K562 (cell line): ENCODE measurements around the gene UMODL1.

ENCODE experiments used
- CHD4 ChIP-seq: fragments of 200-600 bp; sonication (generic); IDR thresholded peaks from 3 replicates; pipeline ENCODE4 v1.6.1; 2012; ENCODE audit warnings: low read depth, mild to moderate bottlenecking, mixed read lengths, low read length, inconsistent platforms; ENCODE audit not compliant: insufficient read depth, insufficient replicate concordance, poor library complexity, severe bottlenecking
- POLR2A ChIP-seq: fragments of 450-650 bp; conservative IDR thresholded peaks from 2 replicates; pipeline ENCODE4 v1.6.1; 2016
- REST ChIP-seq, 2 experiments: fragments of 450-650 bp; formaldehyde crosslinking in 1 of 2; IDR thresholded peaks; 2 replicates each; pipeline versions ENCODE4 v1.4.0 to v1.6.1; 2014 to 2020; ENCODE audit warnings: mild to moderate bottlenecking in 2 of 2, borderline replicate concordance in 1 of 2, low read depth in 1 of 2
- U2AF1 ChIP-seq: fragments of 200-400 bp; formaldehyde crosslinking; optimal IDR thresholded peaks from 2 replicates; pipeline ENCODE3; 2017; ENCODE audit warnings: mild to moderate bottlenecking, low read depth, low read length, moderate library complexity

GRCh38 chr21:42188663-42189062 is 117.5 kb downstream of the UMODL1 start:
- TF ChIP-seq CHD4 = no peak
- no peak for TF ChIP-seq U2AF1
- TF ChIP-seq POLR2A = no peak
- TF ChIP-seq REST (IDR thresholded peaks at IDR 0.05; ENCODE audit: borderline replicate concordance) = no peak
- TF ChIP-seq REST (CRISPR knock-in tag; IDR thresholded peaks at IDR 0.05; ENCODE audit: low read depth) = no peak
